HepG2 (cell line): ENCODE results near the gene NAA38. TPM values are rescaled to one million over a fixed set of nuclear protein-coding genes. Genes with fewer than 3 reads are reported as not detected.

Experiments
- AGO1 ChIP-seq: fragments of 200-400 bp; formaldehyde crosslinking; IDR thresholded peaks from 2 replicates; pipeline ENCODE4 v1.6.1; 2017; ENCODE audit warnings: mild to moderate bottlenecking, low read depth, low read length, moderate library complexity; ENCODE audit not compliant: poor library complexity, severe bottlenecking
- FOXA3 ChIP-seq: IDR thresholded peaks from 2 replicates; pipeline ENCODE4 v1.6.1; 2016; ENCODE audit warnings: missing genetic modification reagents, missing compliant biosample characterization
- JDP2 ChIP-seq: sonication (generic); formaldehyde crosslinking; IDR thresholded peaks from 2 replicates; pipeline ENCODE4 v1.8.1; 2022; ENCODE audit warnings: missing genetic modification reagents, borderline replicate concordance
- KDM1A ChIP-seq: IDR thresholded peaks from 2 replicates; pipeline ENCODE4 v1.6.1; 2016; ENCODE audit warnings: missing compliant biosample characterization
- KIAA2018 ChIP-seq: sonication (generic); formaldehyde crosslinking; IDR thresholded peaks from 2 replicates; pipeline ENCODE4 v1.5.0; 2020; ENCODE audit warnings: mild to moderate bottlenecking, missing genetic modification reagents, borderline replicate concordance
- SKI ChIP-seq: fragments of 450-650 bp; IDR thresholded peaks from one replicate; pipeline ENCODE4 v1.6.1; 2018; ENCODE audit warnings: mild to moderate bottlenecking; ENCODE audit not compliant: partially characterized antibody
- TAF1 ChIP-seq: sonication (generic); formaldehyde crosslinking; IDR thresholded peaks from 2 replicates; pipeline ENCODE4 v1.4.0; 2020; ENCODE audit warnings: missing genetic modification reagents
- TP53 ChIP-seq: sonication (generic); formaldehyde crosslinking; conservative IDR thresholded peaks from 2 replicates; pipeline ENCODE4 v1.4.0; 2020; ENCODE audit warnings: missing genetic modification reagents
- ZNF543 ChIP-seq: sonication (generic); formaldehyde crosslinking; IDR thresholded peaks from 2 replicates; pipeline ENCODE4 v1.4.0; 2020; ENCODE audit warnings: mild to moderate bottlenecking, missing genetic modification reagents
- ZNF737 ChIP-seq: sonication (generic); formaldehyde crosslinking; IDR thresholded peaks from 2 replicates; pipeline ENCODE4 v1.5.0; 2020; ENCODE audit warnings: missing genetic modification reagents, mild to moderate bottlenecking, borderline replicate concordance
- ZNF781 ChIP-seq: sonication (generic); formaldehyde crosslinking; IDR thresholded peaks from 2 replicates; pipeline ENCODE4 v1.5.1; 2020; ENCODE audit warnings: borderline replicate concordance, mild to moderate bottlenecking, missing genetic modification reagents; ENCODE audit errors: not compliant biosample characterization
- ZSCAN21 ChIP-seq: sonication (generic); formaldehyde crosslinking; IDR thresholded peaks from 2 replicates; pipeline ENCODE4 v1.8.0; 2022; ENCODE audit warnings: mild to moderate bottlenecking, missing genetic modification reagents, moderate library complexity, borderline replicate concordance
- polyA plus RNA-seq, 8 experiments: library from polyadenylated mRNA; depleted of rRNA in 3 of 8; stranded (reverse) in 7 of 8; unstranded in 1 of 8; fragments of >200 nt; fragmentation: Illumina TruSeq in 4 of 8; extraction: Trizol in 4 of 8; gene quantifications; 2 replicates each; pipeline versions ENCODE4 v1.2.1 to v1.2.3, GENCODE V29; 2011 to 2016; ENCODE audit warnings: low read depth in 4 of 8, missing spikeins in 1 of 8, mixed read lengths in 1 of 8; ENCODE audit not compliant: insufficient read depth in 1 of 8
- total RNA-seq, 5 experiments: library from RNA; depleted of rRNA; stranded (reverse); fragments of >200 nt; fragmentation: Illumina TruSeq; extraction: Trizol; gene quantifications; 2 replicates each; pipeline ENCODE4 v1.2.3, GENCODE V29; 2016; ENCODE audit warnings: low read depth in 1 of 5
- TF ChIP-seq, protein P1 (sequence below): sonication (generic); formaldehyde crosslinking; IDR thresholded peaks from 2 replicates; pipeline ENCODE4 v1.5.0; 2020; ENCODE audit warnings: missing genetic modification reagents, mild to moderate bottlenecking, borderline replicate concordance
- TF ChIP-seq, protein P2 (sequence below): IDR thresholded peaks from 2 replicates; pipeline ENCODE4 v1.6.1; 2016; ENCODE audit warnings: missing genetic modification reagents, missing compliant biosample characterization
- TF ChIP-seq, protein P3 (sequence below): IDR thresholded peaks from 2 replicates; pipeline ENCODE4 v1.6.1; 2012; ENCODE audit warnings: low read length, improper control_type of control experiment

Gene NAA38
- total and polyA plus RNA-seq, 2 of the 13 experiments (the other 11 are each of a cell fraction or from before 2014, with no cell fraction given), result 46.9 to 91.6 TPM

GRCh38 chr17:7856811-7857712 lies at the start of gene NAA38 (continued):
- TF ChIP-seq, protein P1, sequence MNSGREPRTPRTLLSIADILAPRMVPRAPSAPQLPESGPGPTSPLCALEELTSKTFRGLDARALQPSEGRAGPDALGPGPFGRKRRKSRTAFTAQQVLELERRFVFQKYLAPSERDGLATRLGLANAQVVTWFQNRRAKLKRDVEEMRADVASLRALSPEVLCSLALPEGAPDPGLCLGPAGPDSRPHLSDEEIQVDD (CRISPR knock-in tag), result peak; percentile 37; the same call in 1 of the 2 replicates
- TF ChIP-seq KIAA2018 (no peak), FOXA3 (peak; percentile 81), ZNF543 (CRISPR knock-in tag) (peak; percentile 24; the same call in 1 of the 2 replicates), TAF1 (CRISPR knock-in tag) (peak; percentile 59), ZSCAN21 (peak; percentile 66; the same call in 1 of the 2 replicates), ZNF737 (CRISPR knock-in tag) (no peak), TP53 (CRISPR knock-in tag) (no peak), SKI (peak; percentile 38), ZNF781 (peak; percentile 54), KDM1A (CRISPR knock-in tag) (0 out of 2 replicates have a peak, but pooled peaks have one; percentile 21), AGO1 (peak; percentile 96), JDP2 (no peak)
- TF ChIP-seq, protein P2, sequence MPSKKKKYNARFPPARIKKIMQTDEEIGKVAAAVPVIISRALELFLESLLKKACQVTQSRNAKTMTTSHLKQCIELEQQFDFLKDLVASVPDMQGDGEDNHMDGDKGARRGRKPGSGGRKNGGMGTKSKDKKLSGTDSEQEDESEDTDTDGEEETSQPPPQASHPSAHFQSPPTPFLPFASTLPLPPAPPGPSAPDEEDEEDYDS (CRISPR knock-in tag), result 0 out of 2 replicates have a peak, but pooled peaks have one; percentile 41
- TF ChIP-seq, protein P3, sequence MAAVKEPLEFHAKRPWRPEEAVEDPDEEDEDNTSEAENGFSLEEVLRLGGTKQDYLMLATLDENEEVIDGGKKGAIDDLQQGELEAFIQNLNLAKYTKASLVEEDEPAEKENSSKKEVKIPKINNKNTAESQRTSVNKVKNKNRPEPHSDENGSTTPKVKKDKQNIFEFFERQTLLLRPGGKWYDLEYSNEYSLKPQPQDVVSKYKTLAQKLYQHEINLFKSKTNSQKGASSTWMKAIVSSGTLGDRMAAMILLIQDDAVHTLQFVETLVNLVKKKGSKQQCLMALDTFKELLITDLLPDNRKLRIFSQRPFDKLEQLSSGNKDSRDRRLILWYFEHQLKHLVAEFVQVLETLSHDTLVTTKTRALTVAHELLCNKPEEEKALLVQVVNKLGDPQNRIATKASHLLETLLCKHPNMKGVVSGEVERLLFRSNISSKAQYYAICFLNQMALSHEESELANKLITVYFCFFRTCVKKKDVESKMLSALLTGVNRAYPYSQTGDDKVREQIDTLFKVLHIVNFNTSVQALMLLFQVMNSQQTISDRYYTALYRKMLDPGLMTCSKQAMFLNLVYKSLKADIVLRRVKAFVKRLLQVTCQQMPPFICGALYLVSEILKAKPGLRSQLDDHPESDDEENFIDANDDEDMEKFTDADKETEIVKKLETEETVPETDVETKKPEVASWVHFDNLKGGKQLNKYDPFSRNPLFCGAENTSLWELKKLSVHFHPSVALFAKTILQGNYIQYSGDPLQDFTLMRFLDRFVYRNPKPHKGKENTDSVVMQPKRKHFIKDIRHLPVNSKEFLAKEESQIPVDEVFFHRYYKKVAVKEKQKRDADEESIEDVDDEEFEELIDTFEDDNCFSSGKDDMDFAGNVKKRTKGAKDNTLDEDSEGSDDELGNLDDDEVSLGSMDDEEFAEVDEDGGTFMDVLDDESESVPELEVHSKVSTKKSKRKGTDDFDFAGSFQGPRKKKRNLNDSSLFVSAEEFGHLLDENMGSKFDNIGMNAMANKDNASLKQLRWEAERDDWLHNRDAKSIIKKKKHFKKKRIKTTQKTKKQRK, result no peak
